Measurements from ENCODE around the gene EMC9.

- TF ChIP-seq CTCF (IDR thresholded peaks at IDR 0.05; ENCODE audit: insufficient read depth, low read depth, low read length) (no peak), EZH2 (IDR thresholded peaks at IDR 0.05; ENCODE audit: insufficient read depth, low read length) (no peak)
These were observed 5.3 kb downstream of the EMC9 start, which contains the start of gene PSME1 for GRCh38 chr14:24135834-24136683.
